PFSK-1 (cell line): ENCODE measurements around the gene ABCC9.

Experiments
- FOXP2 ChIP-seq: optimal IDR thresholded peaks from 2 replicates; pipeline ENCODE3; 2011; ENCODE audit warnings: borderline replicate concordance, control low read depth, inconsistent platforms; ENCODE audit not compliant: insufficient read depth; ENCODE audit errors: extremely low read length, extremely low read depth
- POLR2AphosphoS5 ChIP-seq: IDR thresholded peaks from 2 replicates; pipeline ENCODE4 v1.6.1; 2012; ENCODE audit warnings: low read depth, mild to moderate bottlenecking, control low read depth, low read length, moderate library complexity
- SIN3A ChIP-seq: IDR thresholded peaks from 2 replicates; pipeline ENCODE4 v1.6.1; 2012; ENCODE audit warnings: mild to moderate bottlenecking, low read length, moderate library complexity, borderline replicate concordance; ENCODE audit not compliant: insufficient read depth
- TAF1 ChIP-seq: IDR thresholded peaks from 2 replicates; pipeline ENCODE4 v1.6.1; 2012; ENCODE audit warnings: low read length, control low read depth, borderline replicate concordance; ENCODE audit not compliant: insufficient read depth
- TF ChIP-seq, protein P1 (sequence below), 2 experiments: IDR thresholded peaks; 2 replicates each; pipeline versions ENCODE4 v1.6.1 to v1.8.0; 2011 to 2012; ENCODE audit warnings: low read depth in 2 of 2, low read length in 2 of 2, control low read depth in 1 of 2, inconsistent platforms in 1 of 2, mild to moderate bottlenecking in 1 of 2, moderate library complexity in 1 of 2; ENCODE audit not compliant: insufficient read depth in 1 of 2

The ABCC9 gene

DNA sequence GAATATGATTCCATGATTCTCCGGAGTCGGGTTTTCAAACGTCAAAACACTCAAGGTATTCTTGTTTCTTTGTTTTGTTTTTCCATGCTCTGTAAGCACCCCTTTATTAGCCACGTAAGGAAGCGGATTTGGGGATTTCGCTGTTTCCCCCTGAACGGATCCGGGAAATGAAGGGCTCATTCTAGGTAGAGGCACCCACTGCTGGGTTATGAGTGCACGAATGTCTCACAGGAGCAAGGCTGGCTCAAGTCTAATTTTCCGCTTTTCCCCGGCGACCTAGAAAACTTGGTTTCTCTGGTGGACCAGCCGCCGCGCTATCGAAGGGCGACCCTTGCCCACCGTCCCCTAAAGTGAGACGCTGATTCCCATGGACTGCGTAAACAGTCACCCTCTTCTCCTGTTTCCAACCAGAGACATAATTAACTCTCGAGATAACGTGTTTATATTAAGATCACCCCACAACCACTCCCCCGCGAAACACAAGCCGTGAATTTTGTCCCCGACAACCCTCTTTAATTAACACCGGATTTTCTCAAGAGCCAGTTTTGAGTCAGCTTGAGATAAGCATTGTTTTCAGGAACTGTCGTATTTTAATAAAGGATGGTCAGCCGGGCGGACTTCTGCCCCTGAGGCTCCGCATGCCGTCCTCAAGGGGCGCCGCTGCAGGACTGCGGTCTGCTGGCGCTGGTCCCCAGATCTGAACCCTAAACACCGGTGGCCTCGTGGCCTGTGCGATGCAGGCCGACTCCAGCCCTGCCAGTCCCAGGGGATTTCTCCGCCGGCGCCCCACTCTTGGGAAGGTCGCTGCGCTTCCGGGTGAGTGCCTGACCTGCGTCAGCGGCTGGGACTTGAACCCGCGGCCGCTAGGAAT lies 515 bp upstream of the ABCC9 start:
- TF ChIP-seq TAF1 (no peak), FOXP2 (no peak), SIN3A (no peak), POLR2AphosphoS5 (no peak)
- TF ChIP-seq, protein P1, sequence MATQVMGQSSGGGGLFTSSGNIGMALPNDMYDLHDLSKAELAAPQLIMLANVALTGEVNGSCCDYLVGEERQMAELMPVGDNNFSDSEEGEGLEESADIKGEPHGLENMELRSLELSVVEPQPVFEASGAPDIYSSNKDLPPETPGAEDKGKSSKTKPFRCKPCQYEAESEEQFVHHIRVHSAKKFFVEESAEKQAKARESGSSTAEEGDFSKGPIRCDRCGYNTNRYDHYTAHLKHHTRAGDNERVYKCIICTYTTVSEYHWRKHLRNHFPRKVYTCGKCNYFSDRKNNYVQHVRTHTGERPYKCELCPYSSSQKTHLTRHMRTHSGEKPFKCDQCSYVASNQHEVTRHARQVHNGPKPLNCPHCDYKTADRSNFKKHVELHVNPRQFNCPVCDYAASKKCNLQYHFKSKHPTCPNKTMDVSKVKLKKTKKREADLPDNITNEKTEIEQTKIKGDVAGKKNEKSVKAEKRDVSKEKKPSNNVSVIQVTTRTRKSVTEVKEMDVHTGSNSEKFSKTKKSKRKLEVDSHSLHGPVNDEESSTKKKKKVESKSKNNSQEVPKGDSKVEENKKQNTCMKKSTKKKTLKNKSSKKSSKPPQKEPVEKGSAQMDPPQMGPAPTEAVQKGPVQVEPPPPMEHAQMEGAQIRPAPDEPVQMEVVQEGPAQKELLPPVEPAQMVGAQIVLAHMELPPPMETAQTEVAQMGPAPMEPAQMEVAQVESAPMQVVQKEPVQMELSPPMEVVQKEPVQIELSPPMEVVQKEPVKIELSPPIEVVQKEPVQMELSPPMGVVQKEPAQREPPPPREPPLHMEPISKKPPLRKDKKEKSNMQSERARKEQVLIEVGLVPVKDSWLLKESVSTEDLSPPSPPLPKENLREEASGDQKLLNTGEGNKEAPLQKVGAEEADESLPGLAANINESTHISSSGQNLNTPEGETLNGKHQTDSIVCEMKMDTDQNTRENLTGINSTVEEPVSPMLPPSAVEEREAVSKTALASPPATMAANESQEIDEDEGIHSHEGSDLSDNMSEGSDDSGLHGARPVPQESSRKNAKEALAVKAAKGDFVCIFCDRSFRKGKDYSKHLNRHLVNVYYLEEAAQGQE (IDR thresholded peaks at IDR 0.05; ENCODE audit: insufficient read depth in 1 of 2, low read depth in 2 of 2, low read length in 2 of 2): no peak

DNA sequence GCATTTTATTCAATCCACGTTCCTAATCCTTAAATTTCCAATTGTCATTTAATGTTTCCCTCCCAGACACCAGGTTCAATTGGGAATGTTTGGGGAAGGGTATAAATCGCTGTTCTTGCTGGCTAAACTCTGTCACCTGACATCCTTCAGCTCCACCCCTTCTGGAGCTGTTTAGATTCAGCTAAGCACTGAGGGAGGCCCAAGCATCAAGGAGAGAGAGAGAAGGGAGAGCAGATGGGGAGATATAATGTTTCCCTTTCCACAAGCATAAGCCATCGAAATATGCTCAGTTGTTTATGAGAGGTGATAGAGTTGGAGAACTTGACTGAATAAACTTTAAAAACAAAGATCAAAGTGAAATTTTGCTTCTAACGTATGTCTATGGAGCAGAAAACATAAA lies 1.8 kb downstream of the ABCC9 start:
- no peak for TF ChIP-seq TAF1
- no peak for TF ChIP-seq POLR2AphosphoS5
- TF ChIP-seq FOXP2: no peak
- TF ChIP-seq, protein P1 (IDR thresholded peaks at IDR 0.05; ENCODE audit: insufficient read depth in 1 of 2, low read depth in 2 of 2, low read length in 2 of 2): no peak
- no peak for TF ChIP-seq SIN3A

DNA sequence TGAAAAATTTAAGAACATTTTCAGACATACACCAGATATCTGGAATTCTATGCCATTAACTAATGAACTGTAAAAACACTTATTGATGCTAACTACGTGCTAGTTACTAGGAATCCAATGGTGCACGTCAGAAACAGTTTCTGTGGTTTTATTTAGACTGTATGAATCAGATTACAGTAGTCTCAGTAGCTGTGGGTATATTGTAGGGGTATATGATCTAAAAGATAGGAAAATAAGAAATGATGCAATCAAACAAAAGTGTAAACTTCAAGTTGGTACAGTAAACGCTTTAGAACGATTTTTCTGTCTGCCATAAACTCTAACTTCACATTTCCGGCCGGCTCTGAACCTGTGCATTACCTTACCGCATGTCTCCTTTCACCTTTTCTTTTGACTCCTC lies 2.3 kb downstream of the ABCC9 start:
- TF ChIP-seq SIN3A (no peak), TAF1 (no peak), POLR2AphosphoS5 (no peak), FOXP2 (no peak)
- TF ChIP-seq, protein P1 (IDR thresholded peaks at IDR 0.05; ENCODE audit: insufficient read depth in 1 of 2, low read depth in 2 of 2, low read length in 2 of 2): no peak

DNA sequence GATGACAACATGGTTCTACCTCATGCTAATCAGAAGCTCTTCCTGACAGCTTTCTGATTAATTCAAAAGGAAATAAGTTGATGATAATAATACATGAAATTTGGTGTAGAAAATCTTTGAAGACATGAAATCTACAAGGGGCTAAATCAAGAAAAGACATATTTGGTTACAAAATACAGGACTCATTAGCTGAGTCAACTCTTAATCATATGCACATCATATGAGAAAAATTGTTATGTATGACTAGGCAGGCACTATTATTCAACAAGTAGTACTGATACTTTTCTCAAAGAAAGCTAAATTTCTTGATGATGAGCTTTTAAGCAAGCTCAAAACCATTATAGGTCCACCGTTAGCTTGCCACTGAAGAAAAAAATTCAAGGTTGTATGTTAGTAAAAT lies 7.1 kb downstream of the ABCC9 start:
- no peak for TF ChIP-seq POLR2AphosphoS5
- no peak for TF ChIP-seq FOXP2
- TF ChIP-seq TAF1: no peak
- TF ChIP-seq SIN3A: no peak
- TF ChIP-seq, protein P1 (IDR thresholded peaks at IDR 0.05; ENCODE audit: insufficient read depth in 1 of 2, low read depth in 2 of 2, low read length in 2 of 2): no peak

DNA sequence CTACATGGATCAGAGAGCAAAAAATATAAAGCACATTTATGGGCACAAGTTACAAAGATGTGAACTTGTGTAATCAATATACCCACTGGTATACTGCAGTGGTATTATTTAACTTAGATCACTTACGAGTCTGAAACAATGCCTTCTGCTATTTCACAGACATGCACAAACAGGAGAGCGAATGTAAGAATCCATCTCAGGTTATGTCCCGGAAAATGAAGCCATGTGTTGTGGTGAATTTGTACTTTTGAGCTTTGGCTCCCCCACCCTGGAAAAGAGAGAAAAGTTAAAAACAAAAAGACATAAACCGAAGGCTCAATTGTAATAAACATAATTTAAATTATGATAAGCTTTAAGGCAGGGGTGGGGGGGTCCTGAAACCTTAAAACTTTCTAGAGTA lies 7.6 kb downstream of the ABCC9 start:
- no peak for TF ChIP-seq SIN3A
- no peak for TF ChIP-seq TAF1
- no peak for TF ChIP-seq FOXP2
- no peak for TF ChIP-seq POLR2AphosphoS5
- TF ChIP-seq, protein P1 (IDR thresholded peaks at IDR 0.05; ENCODE audit: insufficient read depth in 1 of 2, low read depth in 2 of 2, low read length in 2 of 2): no peak
